ENCODE results near the gene OPRD1.

DNA sequence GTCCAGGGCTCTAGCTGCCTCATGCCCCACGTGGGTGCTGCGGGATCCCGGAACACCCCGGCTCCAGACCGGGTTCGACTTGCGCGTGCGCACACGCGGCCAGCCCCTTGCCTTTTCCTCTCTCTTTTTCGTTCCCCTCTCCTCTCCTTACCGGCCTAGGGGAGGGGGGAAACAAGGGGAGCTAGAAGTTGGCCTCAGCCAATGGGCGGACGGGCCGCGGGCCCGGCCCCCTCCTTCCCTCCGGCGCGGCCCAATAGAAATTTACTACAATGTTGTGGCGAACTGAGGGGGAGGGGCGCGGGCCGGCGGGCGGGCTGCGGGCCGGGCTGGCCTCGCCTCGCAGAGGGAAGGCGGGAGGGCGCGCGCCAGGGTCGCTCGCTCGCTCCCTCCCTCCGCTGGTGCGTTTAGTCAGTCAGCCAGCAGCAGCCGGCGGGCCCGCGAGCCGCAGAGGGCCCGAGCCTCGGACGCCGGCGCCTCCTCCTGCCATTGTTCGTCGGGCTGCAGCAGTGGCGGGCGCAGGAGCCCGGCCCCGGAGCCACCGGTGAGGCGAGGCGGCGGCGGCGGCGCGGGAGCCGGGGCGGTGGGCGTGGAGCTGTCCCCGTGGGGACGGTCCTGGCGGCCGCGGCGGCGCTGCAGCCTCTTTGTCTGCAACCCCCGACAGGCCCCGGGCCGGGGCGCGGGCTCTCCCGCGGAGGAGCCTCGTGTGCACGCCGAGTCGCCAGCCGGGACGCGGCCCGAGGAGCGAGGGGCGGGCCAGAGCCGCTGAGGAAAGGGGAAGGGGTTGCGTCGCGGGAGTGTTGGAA, 102.5 kb downstream of the OPRD1 start, which contains the start of gene EPB41:
- TF ChIP-seq, protein P1, sequence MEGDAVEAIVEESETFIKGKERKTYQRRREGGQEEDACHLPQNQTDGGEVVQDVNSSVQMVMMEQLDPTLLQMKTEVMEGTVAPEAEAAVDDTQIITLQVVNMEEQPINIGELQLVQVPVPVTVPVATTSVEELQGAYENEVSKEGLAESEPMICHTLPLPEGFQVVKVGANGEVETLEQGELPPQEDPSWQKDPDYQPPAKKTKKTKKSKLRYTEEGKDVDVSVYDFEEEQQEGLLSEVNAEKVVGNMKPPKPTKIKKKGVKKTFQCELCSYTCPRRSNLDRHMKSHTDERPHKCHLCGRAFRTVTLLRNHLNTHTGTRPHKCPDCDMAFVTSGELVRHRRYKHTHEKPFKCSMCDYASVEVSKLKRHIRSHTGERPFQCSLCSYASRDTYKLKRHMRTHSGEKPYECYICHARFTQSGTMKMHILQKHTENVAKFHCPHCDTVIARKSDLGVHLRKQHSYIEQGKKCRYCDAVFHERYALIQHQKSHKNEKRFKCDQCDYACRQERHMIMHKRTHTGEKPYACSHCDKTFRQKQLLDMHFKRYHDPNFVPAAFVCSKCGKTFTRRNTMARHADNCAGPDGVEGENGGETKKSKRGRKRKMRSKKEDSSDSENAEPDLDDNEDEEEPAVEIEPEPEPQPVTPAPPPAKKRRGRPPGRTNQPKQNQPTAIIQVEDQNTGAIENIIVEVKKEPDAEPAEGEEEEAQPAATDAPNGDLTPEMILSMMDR (IDR thresholded peaks at IDR 0.05): no peak
- TF ChIP-seq POLR2A (IDR thresholded peaks at IDR 0.05): no peak

All from testis (tissue), 2 donors.